SKM-1 (cell line): ENCODE data around the gene GCFC2.

ENCODE experiments used
- DNase-seq: peaks from one replicate; lab custom pipeline; 2025; ENCODE audit not compliant: unreplicated experiment; lab: John Stamatoyannopoulos, UW

GCFC2 gene

DNA sequence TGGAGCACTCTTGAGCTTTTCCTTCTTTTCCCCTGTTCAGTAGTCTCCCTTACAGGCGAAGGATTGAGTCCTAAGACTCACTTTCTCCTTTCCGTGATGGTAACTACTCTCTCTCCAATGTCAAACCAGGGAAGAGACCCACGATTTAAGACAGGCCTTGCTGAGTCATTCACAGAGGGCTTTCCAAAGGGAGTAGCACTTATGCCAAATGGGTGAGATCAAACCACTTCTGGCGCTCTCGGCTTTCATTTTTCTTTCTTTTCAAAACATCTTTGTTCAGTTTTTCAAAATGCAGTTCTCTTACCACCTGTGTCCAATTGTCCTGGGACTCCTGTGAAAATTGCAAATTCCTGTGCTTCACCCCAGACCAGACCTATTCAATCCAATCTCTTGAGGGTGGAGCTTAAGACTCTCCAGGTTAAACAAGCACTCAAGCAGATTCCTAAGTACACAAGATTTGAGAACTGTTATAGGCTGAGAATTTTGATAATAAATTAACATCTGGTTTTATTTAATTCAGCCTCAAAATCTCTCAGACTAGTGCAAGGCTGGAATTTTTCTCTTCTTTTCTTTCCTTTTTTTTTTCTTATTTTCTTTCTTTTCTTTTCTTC, 78.5 kb downstream of the GCFC2 start:
- DNase-seq: no peak

DNA sequence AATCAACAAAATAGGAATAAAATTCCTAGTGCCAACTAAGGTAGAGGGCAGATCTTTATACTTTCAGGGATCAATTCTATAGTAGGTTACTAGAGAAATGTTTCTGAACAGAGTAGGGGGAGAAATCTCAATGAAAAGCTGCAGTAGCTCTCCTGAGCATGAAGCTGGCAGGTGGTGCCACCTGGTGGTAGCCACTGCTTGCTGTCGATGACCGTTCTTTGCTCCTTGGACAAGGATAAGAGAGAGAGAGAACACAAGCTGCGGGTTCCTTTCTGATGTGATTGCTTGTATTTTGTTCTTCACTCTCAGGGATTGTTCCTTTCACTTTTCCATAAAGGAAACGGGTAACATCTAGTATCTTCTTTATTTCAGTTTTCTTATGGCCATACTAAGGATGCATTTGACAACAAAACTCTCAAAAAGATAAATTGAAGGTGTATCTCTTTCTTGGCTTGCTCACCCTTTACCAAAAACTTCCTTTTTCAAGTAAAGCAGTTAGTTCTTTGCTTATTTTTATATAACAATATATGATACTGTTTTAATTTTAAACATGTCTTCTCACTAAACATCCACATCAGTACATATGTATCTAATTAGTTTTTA, 82.7 kb downstream of the GCFC2 start:
- DNase-seq: peak; percentile 36

DNA sequence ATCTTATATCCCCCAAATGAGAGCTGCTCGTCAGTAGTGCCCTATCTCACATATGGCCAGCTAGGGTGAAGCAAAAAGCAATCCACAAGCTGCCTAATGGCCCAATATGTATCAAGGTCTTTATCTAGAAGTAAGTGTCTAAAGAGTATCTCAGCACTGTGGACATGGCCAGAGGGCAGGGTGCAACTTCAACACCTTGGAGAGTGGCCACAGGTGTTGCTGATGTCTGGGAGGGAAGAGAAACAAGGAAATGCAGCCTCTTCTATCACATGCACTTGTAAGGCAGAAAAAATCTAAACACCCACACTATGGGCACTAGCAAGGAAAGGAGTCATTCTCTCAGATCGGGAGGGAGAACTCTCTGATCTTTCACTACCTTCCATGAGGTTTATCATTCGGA, 87.8 kb downstream of the GCFC2 start:
- DNase-seq: no peak

DNA sequence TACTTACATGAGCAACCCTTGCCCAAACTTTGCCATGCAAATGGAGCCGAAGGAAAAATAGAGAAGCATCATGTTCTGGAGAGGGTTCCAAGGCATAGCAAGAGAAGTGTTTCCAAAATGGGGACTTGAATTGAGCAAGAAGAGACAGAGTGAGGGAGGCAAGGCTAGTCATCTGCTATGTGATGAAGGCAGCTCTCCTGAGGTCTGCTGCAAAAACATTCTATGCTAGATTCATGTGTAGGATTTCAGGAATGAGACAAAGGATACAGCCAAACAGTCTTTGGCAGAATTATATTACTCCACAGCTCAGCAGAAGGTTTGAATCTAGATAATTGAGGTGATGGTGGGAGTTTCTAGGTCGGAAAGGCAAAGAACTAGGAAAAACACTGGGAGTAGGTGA, 88.2 kb downstream of the GCFC2 start:
- DNase-seq: no peak

DNA sequence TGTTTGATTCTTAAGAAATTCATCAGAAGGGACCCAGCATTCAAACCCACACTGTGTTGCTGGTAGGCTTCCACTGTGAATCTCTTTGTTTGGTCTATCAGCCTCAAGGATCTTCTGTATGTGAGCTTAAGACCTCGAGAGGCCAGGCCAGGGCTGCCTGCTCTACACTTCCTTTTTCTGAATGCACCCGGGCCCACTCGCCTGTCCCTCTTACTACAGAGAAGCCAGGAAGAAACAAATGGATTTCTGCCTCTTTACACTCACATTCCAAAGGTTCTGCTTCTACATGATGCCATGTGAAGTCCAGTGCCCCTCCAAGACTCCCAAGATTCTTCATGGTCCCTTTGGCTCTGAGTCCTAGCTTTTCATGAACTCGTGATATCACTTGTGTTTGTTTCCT, 89.5 kb downstream of the GCFC2 start:
- no peak for DNase-seq

DNA sequence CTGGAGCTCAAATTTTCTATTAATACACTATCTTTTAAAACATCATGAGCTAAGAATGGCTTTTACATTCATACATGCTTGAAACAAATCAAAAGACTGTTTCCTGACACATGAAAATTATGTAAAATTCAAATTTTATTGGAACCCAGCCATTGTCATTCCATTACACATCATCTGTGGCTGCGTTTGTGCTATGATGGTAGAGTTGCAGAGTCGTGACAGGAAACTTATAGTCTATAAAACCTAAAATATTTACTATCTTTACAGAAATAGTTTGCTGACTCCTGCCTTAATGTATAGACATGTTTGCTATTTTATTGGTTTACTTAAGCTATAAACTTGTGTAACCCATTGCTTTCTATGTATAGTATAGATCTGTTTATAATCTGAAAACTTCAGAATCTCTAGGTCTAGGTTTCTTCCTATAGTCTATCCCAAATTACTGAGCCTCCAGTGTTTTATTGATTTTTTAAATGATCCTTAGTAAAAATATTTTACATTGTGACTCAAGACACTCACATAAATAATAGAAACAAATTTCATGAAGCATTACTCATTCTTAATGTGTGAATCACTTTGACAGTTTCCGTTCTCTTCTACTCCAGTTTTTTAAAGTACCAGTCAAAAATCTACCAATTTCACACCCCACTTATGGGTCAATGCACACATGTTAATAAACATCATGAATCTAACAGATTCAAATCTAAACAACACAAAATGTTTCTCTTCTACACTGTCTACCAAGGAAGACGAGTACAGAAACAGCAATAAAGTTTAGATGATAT, 90.6 kb downstream of the GCFC2 start:
- no peak for DNase-seq

DNA sequence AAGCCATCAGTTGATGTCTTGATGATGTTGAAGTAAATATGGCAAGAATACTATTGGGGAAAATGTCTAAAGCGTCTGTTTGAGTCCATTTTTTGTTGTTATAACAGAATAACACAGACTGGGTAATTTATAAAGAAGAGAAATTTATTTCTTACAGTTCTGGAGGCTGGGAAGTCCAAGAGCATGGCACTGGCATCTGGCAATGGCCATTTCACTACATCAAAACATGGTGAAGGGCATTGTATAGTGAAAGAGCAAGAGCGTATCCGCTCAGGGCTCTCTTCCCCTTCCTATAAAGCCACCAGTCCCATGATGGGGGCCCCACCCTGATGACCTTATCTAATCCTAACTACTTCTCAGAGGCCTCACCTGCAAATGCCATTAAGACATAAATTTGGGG, 93.8 kb downstream of the GCFC2 start:
- no peak for DNase-seq

DNA sequence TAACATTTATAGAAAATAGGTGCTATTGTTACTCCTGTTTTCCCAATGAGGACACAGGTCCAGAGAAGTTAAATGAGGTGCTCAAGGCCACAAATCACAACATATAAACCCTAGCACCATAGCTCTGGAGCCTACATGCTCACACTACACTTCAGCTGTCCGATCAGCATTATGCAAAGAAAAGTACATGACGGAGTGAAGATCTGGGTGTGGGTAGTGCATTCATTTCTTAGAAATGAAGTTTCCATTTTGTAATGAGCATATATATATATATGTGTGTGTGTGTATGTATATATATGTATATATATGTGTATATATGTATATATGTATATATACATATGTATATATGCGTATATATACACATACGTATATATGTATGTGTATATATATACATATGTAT, 94.3 kb downstream of the GCFC2 start:
- DNase-seq: no peak

DNA sequence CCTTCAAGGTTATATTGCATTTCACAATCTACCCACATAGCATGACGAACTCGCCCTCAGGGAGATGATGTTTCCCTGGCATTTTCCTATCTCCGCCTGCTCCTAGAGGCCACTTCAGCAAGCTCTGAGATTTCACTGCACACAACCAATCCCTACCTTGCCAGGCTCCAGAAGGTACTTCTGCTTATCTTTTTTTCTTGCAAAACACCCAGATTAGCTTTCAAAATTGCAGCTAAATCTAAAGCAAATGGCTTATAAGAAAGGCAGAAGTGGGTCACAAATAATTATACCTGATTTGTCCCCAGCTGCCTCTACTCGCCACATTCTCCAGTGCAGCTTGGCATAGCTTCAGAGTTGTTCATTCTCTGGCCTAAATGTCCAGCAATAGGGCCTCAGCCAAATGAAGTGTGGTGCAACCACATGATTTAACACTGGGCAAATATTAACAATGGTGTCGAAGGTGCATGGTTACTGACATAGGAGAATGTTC, 96.5 kb downstream of the GCFC2 start:
- DNase-seq: no peak

DNA sequence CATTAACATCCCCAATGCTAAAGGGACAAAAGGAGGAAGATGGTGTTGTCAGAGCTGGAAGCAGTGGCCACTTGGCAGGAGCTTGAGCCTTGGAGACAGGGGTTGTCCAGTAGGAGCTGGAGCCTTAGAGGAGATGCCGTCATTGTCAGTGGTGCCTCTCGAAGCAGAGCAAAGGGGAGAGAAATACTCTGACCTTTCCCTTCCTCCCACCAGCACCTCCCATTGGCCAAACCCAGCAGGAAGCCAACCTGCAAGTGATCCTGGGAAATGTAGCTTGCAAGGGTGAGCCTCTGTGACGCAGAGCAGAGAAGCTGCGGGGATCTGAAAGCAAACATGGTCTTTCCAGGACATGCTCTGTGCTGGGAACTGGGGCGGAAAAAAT, 97.9 kb downstream of the GCFC2 start:
- DNase-seq: no peak
